ENCODE results near the gene AOAH.
A peak's percentile ranks its signal among the peaks of the same experiment; 100 is the strongest.

Gene AOAH

GRCh38 chr7:36691983-36692382 is 32.3 kb downstream of the AOAH start:
- no peak for DNase-seq

GRCh38 chr7:36690514-36691187 is 33.6 kb downstream of the AOAH start:
- no peak for DNase-seq

GRCh38 chr7:36690041-36690440 is 34.3 kb downstream of the AOAH start:
- DNase-seq: no peak

- DNase-seq: peak in 1 of 51 donors; percentile 38
These were observed 37.8 kb downstream of the AOAH start for GRCh38 chr7:36686499-36686898.

- DNase-seq: no peak
These were observed 39.3 kb downstream of the AOAH start for GRCh38 chr7:36684954-36685353.

GRCh38 chr7:36683695-36684357 is 40.5 kb downstream of the AOAH start:
- DNase-seq: no peak

GRCh38 chr7:36683111-36683510 is 41.2 kb downstream of the AOAH start:
- no peak for DNase-seq

- no peak for DNase-seq
These were observed 42.2 kb downstream of the AOAH start for GRCh38 chr7:36682102-36682501.

GRCh38 chr7:36677769-36678437 is 46.4 kb downstream of the AOAH start:
- DNase-seq: no peak

GRCh38 chr7:36673703-36674102 is 50.6 kb downstream of the AOAH start:
- no peak for DNase-seq

GRCh38 chr7:36671432-36671829 is 52.9 kb downstream of the AOAH start:
- no peak for DNase-seq

GRCh38 chr7:36670585-36671431 is 53.5 kb downstream of the AOAH start:
- peak in 34 of 51 donors; percentile 1 to 70 (median 15) for DNase-seq

GRCh38 chr7:36668750-36669149 is 55.5 kb downstream of the AOAH start:
- DNase-seq: no peak

- no peak for DNase-seq
These were observed 56.2 kb downstream of the AOAH start for GRCh38 chr7:36668080-36668479.

GRCh38 chr7:36667007-36667745 is 57.1 kb downstream of the AOAH start:
- DNase-seq: no peak

GRCh38 chr7:36663481-36663880 is 60.8 kb downstream of the AOAH start:
- no peak for DNase-seq

GRCh38 chr7:36661135-36661840 is 63.0 kb downstream of the AOAH start:
- DNase-seq: no peak

GRCh38 chr7:36659638-36660341 is 64.5 kb downstream of the AOAH start:
- no peak for DNase-seq

- DNase-seq: no peak
These were observed 65.2 kb downstream of the AOAH start for GRCh38 chr7:36659172-36659516.
